ENCODE measurements around the gene MYH9.
"Not testable (repeated sequence)": the region's sequence is repeated elsewhere in the genome, so short reads cannot be mapped to it uniquely, and the experiment has no call there.

MYH9 gene

DNA sequence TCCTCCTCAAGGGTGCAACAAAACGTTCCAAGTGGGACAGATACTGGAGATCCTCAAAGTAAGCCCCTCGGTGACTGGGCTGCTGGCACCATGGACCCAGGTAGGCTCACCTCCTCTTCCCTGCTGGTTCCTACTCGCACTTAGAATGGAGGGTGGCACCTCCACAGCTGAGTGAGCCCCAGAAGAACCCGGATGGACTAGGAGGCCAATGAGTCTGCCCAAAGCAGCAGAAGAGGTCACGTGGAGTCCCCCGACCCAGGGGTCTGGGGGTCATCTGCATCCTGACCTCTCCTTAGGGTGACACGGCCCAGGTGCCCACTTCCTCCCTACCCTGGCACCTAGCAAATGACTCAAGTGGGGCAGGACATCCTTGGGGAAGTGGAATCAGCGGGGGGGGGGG is 130.5 kb downstream of the MYH9 start:
- Histone ChIP-seq H3K9me2 (replicated peaks; ENCODE audit: control insufficient read depth, low read length) (no peaks in the 10 kb centered on the region), H3K4me1 (ENCODE audit: control insufficient read depth, low read length) (peaks cover 24% of the 10 kb centered on the region), H3K4me3 (ENCODE audit: low read length) (no peak overlapping the region), H3K27me3 (ENCODE audit: control insufficient read depth, low read length) (no peaks in the 10 kb centered on the region), H3K27ac (ENCODE audit: low read depth, low read length) (no peak overlapping the region), H3K79me2 (ENCODE audit: control insufficient read depth, low read length) (no peaks in the 10 kb centered on the region), H3F3A (ENCODE audit: control insufficient read depth, insufficient read depth) (0 out of 2 replicates have a peak, but pooled peaks cover 3% of the 10 kb centered on the region), H3K4me2 (ENCODE audit: low read length) (no peak overlapping the region), H3K36me3 (ENCODE audit: control insufficient read depth, low read length) (no peaks in the 10 kb centered on the region), H3K9me3 (ENCODE audit: control insufficient read depth, insufficient read depth, low read length) (no peaks in the 10 kb centered on the region), H4K20me1 (ENCODE audit: control insufficient read depth, insufficient read depth, low read depth, low read length) (no peaks in the 10 kb centered on the region)
- TF ChIP-seq CTCF (IDR thresholded peaks at IDR 0.05; ENCODE audit: low read depth, low read length, poor library complexity, severe bottlenecking) = no peak
- no peak for TF ChIP-seq EZH2phosphoT487 (IDR thresholded peaks at IDR 0.05; ENCODE audit: borderline replicate concordance, low read length)

GRCh38 chr22:36256478-36256877 is 131.3 kb downstream of the MYH9 start:
- no peak overlapping the region for H3K4me3 ChIP-seq (ENCODE audit: low read length)
- H3K4me1 ChIP-seq (ENCODE audit: control insufficient read depth, low read length) = peaks cover 24% of the 10 kb centered on the region
- H3K4me2 ChIP-seq (ENCODE audit: low read length) = no peak overlapping the region
- no peaks in the 10 kb centered on the region for H3K79me2 ChIP-seq (ENCODE audit: control insufficient read depth, low read length)
- no peak overlapping the region for H3K27ac ChIP-seq (ENCODE audit: low read depth, low read length)
- H3K9me3 ChIP-seq (ENCODE audit: control insufficient read depth, insufficient read depth, low read length) = no peaks in the 10 kb centered on the region
- no peaks in the 10 kb centered on the region for H3K36me3 ChIP-seq (ENCODE audit: control insufficient read depth, low read length)
- TF ChIP-seq CTCF (IDR thresholded peaks at IDR 0.05; ENCODE audit: low read depth, low read length, poor library complexity, severe bottlenecking) (no peak), EZH2phosphoT487 (IDR thresholded peaks at IDR 0.05; ENCODE audit: borderline replicate concordance, low read length) (no peak)
- H3K27me3 ChIP-seq (ENCODE audit: control insufficient read depth, low read length) = no peaks in the 10 kb centered on the region
- H3K9me2 ChIP-seq (replicated peaks; ENCODE audit: control insufficient read depth, low read length) = no peaks in the 10 kb centered on the region
- no peaks in the 10 kb centered on the region for H4K20me1 ChIP-seq (ENCODE audit: control insufficient read depth, insufficient read depth, low read depth, low read length)
- H3F3A ChIP-seq (ENCODE audit: control insufficient read depth, insufficient read depth) = 0 out of 2 replicates have a peak, but pooled peaks cover 3% of the 10 kb centered on the region

- peaks cover 24% of the 10 kb centered on the region for H3K4me1 ChIP-seq (ENCODE audit: control insufficient read depth, low read length)
- not testable (repeated sequence) for H3K9me2 ChIP-seq (replicated peaks; ENCODE audit: control insufficient read depth, low read length); H4K20me1 ChIP-seq (ENCODE audit: control insufficient read depth, insufficient read depth, low read depth, low read length); H3K9me3 ChIP-seq (ENCODE audit: control insufficient read depth, insufficient read depth, low read length); H3K36me3 ChIP-seq (ENCODE audit: control insufficient read depth, low read length); H3K79me2 ChIP-seq (ENCODE audit: control insufficient read depth, low read length); H3K27me3 ChIP-seq (ENCODE audit: control insufficient read depth, low read length); H3K27ac ChIP-seq (ENCODE audit: low read depth, low read length); H3K4me3 ChIP-seq (ENCODE audit: low read length); H3K4me2 ChIP-seq (ENCODE audit: low read length); H3F3A ChIP-seq (ENCODE audit: control insufficient read depth, insufficient read depth)
Measured at GRCh38 chr22:36255572-36255971, 132.2 kb downstream of the MYH9 start.

DNA sequence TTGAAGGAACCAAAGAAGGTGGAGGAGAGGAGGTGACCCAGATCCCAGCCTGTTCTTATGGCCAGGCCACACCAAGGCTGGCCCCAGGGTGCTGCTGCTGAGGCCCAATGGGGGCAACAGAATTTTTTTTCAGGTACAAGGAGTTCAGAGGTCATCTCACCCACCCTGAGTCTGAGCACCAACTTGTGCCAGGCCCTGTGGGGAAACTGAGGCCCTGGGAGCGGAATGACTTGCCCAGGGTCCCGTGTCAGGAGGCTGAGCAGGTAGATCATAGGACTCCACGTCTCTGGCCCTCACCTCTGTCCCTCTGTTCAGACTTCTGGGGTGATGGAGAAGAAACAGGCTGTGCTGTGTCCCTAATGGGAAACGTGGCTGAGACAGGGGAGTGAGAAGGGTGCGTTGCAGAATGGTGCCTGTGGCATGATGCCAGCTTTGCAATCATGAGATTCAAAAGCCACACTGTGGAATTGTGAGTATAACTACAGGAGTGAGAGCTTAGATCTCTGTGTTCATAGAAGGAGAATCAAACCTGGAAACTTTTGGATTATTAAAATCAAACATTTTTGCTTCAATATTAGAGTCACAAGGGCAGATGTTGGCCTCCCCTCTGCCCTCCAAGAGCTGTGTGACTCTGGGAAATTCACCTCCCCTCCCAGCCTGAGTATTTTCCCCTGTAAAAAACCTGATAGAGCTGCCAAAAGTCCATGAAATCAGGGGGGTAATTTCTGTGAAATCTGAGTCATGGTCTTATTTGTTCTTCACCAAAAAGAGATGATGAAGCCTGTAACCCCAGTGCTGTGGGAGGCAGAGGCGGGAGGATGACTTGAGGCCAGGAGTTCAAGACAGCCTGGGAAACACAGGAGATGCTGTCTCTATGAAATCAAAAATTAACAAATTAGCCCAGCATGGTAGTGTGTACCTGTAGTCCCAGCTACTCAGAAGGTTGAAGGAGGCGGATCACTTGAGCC is 134.0 kb downstream of the MYH9 start:
- Histone ChIP-seq H3K27me3 (ENCODE audit: control insufficient read depth, low read length) (no peaks in the 10 kb centered on the region), H4K20me1 (ENCODE audit: control insufficient read depth, insufficient read depth, low read depth, low read length) (no peaks in the 10 kb centered on the region), H3K4me3 (ENCODE audit: low read length) (no peak overlapping the region), H3K27ac (ENCODE audit: low read depth, low read length) (no peak overlapping the region), H3K36me3 (ENCODE audit: control insufficient read depth, low read length) (no peaks in the 10 kb centered on the region), H3F3A (ENCODE audit: control insufficient read depth, insufficient read depth) (0 out of 2 replicates have a peak, but pooled peaks cover 3% of the 10 kb centered on the region), H3K79me2 (ENCODE audit: control insufficient read depth, low read length) (no peaks in the 10 kb centered on the region), H3K4me1 (ENCODE audit: control insufficient read depth, low read length) (peaks cover 13% of the 10 kb centered on the region), H3K9me3 (ENCODE audit: control insufficient read depth, insufficient read depth, low read length) (peaks cover 2% of the 10 kb centered on the region; the same call in 1 of the 2 replicates), H3K9me2 (replicated peaks; ENCODE audit: control insufficient read depth, low read length) (no peaks in the 10 kb centered on the region), H3K4me2 (ENCODE audit: low read length) (no peak overlapping the region)
- no peak for TF ChIP-seq EZH2phosphoT487 (IDR thresholded peaks at IDR 0.05; ENCODE audit: borderline replicate concordance, low read length)
- no peak for TF ChIP-seq CTCF (IDR thresholded peaks at IDR 0.05; ENCODE audit: low read depth, low read length, poor library complexity, severe bottlenecking)

Measured in DOHH2 (cell line).